SK-N-DZ (cell line): ENCODE results near the gene CDK5RAP1.

Experiments
- DNase-seq: peaks from one replicate; pipeline ENCODE4 v3.0.0-alpha.2; 2015; ENCODE audit warnings: low spot score

Gene CDK5RAP1

GRCh38 chr20:33388268-33388667, 13.1 kb downstream of the CDK5RAP1 start:
- DNase-seq: no peak

- DNase-seq: no peak
Measured at GRCh38 chr20:33387177-33387576, 14.1 kb downstream of the CDK5RAP1 start.

- DNase-seq: no peak
Measured at GRCh38 chr20:33386673-33387072, 14.6 kb downstream of the CDK5RAP1 start.

GRCh38 chr20:33377366-33377765, 24.0 kb downstream of the CDK5RAP1 start:
- DNase-seq: no peak

GRCh38 chr20:33373735-33374605, 27.3 kb downstream of the CDK5RAP1 start:
- DNase-seq: peak; percentile 37

GRCh38 chr20:33372993-33373441, 28.3 kb downstream of the CDK5RAP1 start:
- DNase-seq: no peak

GRCh38 chr20:33370291-33370690, 31.0 kb downstream of the CDK5RAP1 start:
- no peak for DNase-seq

- DNase-seq: no peak
Measured at GRCh38 chr20:33362898-33363297, 38.4 kb downstream of the CDK5RAP1 start.

- no peak for DNase-seq
Measured at GRCh38 chr20:33359399-33360261, 41.7 kb downstream of the CDK5RAP1 start.

- DNase-seq: no peak
Measured at GRCh38 chr20:33353013-33353402, 48.3 kb downstream of the CDK5RAP1 start.

- no peak for DNase-seq
Measured at GRCh38 chr20:33352258-33353012, 48.9 kb downstream of the CDK5RAP1 start.

GRCh38 chr20:33351696-33352095, 49.6 kb downstream of the CDK5RAP1 start:
- no peak for DNase-seq

GRCh38 chr20:33349493-33349892, 51.8 kb downstream of the CDK5RAP1 start:
- DNase-seq: no peak

- DNase-seq: no peak
Measured at GRCh38 chr20:33348136-33348937, 53.0 kb downstream of the CDK5RAP1 start.

- no peak for DNase-seq
Measured at GRCh38 chr20:33345342-33345741, 56.0 kb downstream of the CDK5RAP1 start.

GRCh38 chr20:33343521-33343920, 57.8 kb downstream of the CDK5RAP1 start:
- no peak for DNase-seq

GRCh38 chr20:33339515-33340058, 61.7 kb downstream of the CDK5RAP1 start:
- no peak for DNase-seq

GRCh38 chr20:33338467-33339258, 62.7 kb downstream of the CDK5RAP1 start:
- no peak for DNase-seq

- DNase-seq: no peak
Measured at GRCh38 chr20:33337531-33338165, 63.7 kb downstream of the CDK5RAP1 start.
